Measurements from ENCODE around the gene ISG15. TPM values are rescaled to one million over a fixed set of nuclear protein-coding genes. Genes with fewer than 3 reads are reported as not detected.
"Not testable (repeated sequence)": the region's sequence is repeated elsewhere in the genome, so short reads cannot be mapped to it uniquely, and the experiment has no call there.

Gene ISG15
- total RNA-seq, 1 experiment from 2014 or later = 63.1 TPM

DNA sequence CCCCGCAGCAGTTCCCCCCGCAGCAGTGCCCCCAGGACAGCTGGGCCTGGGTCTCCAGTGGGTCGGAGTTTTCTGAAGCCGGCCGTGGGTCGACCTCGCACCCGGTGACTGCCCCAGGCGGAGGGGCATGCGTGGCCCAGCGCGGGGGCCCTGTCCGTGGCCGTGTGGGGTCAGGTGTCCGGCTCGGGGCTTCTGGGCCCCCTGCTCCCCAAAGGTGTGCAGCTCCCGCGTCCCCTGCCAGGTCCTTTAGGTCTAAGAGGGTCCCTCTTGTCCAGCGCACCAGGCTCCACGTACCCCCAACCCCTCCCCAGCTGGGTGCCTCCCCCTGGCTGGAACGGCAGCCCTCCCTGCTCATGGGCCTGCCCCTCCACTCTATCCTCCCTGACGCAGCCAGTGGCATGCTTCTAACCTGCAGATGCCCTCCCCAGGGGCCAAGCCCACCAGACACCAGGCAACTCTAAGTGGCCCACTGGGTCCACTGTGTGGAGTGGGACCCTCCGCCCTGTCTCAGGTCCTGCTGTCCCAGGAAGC is 7.5 kb upstream of the ISG15 start:
- Mint-ChIP-seq H3K9me3 (ENCODE audit: unreplicated experiment) (no peaks in the 10 kb centered on the region), H3K27ac (ENCODE audit: unreplicated experiment) (peak overlapping the region; percentile 99), H3K27me3 (ENCODE audit: insufficient read depth, unreplicated experiment) (no peaks in the 10 kb centered on the region), H3K4me1 (ENCODE audit: low read depth, unreplicated experiment) (peaks cover 21% of the 10 kb centered on the region), H3K36me3 (ENCODE audit: insufficient read depth, unreplicated experiment) (peaks cover 53% of the 10 kb centered on the region), H3K4me3 (ENCODE audit: unreplicated experiment) (peak overlapping the region; percentile 61)
- TSS peak; percentile 30 for BruUV-seq (replicated peaks)
- CTCF ChIA-PET = interaction anchor here (1.0 to 1.8 kb wide), 4 partner anchors 14 to 53 kb away, joined by 3 to 10 read pairs (median 5); partner anchors contain the start of gene AGRN
- POLR2A ChIA-PET = interaction anchor here (0.5 to 1.3 kb wide), 4 partner anchors 13 to 30 kb away, joined by 3 to 7 read pairs (median 3); no protein-coding TSS in a partner anchor
- no peaks in the 10 kb centered on the region for H3K27me3 ChIP-seq (replicated peaks; ENCODE audit: control insufficient read depth, insufficient read depth, low read length)
- no peaks in the 10 kb centered on the region for H3K9me3 ChIP-seq
- DNase-seq = peak in 1 of 2 experiments; percentile 17
- TF ChIP-seq, protein P1, sequence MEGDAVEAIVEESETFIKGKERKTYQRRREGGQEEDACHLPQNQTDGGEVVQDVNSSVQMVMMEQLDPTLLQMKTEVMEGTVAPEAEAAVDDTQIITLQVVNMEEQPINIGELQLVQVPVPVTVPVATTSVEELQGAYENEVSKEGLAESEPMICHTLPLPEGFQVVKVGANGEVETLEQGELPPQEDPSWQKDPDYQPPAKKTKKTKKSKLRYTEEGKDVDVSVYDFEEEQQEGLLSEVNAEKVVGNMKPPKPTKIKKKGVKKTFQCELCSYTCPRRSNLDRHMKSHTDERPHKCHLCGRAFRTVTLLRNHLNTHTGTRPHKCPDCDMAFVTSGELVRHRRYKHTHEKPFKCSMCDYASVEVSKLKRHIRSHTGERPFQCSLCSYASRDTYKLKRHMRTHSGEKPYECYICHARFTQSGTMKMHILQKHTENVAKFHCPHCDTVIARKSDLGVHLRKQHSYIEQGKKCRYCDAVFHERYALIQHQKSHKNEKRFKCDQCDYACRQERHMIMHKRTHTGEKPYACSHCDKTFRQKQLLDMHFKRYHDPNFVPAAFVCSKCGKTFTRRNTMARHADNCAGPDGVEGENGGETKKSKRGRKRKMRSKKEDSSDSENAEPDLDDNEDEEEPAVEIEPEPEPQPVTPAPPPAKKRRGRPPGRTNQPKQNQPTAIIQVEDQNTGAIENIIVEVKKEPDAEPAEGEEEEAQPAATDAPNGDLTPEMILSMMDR (IDR thresholded peaks at IDR 0.05; ENCODE audit: insufficient read depth in 1 of 2, low read depth in 1 of 2, low read length in 1 of 2, severe bottlenecking in 1 of 2, unreplicated experiment in 1 of 2) = no peak
- peak overlapping the region; percentile 26 for H3K4me3 ChIP-seq (ENCODE audit: low read depth, low read length)
- intact Hi-C loops (cut with micrococcal nuclease; ENCODE audit: unreplicated experiment) = no loop called here
- peaks cover 47% of the 10 kb centered on the region for H3K4me1 ChIP-seq
- no peaks in the 10 kb centered on the region for H3K36me3 ChIP-seq (ENCODE audit: control insufficient read depth, insufficient read depth, low read length)

DNA sequence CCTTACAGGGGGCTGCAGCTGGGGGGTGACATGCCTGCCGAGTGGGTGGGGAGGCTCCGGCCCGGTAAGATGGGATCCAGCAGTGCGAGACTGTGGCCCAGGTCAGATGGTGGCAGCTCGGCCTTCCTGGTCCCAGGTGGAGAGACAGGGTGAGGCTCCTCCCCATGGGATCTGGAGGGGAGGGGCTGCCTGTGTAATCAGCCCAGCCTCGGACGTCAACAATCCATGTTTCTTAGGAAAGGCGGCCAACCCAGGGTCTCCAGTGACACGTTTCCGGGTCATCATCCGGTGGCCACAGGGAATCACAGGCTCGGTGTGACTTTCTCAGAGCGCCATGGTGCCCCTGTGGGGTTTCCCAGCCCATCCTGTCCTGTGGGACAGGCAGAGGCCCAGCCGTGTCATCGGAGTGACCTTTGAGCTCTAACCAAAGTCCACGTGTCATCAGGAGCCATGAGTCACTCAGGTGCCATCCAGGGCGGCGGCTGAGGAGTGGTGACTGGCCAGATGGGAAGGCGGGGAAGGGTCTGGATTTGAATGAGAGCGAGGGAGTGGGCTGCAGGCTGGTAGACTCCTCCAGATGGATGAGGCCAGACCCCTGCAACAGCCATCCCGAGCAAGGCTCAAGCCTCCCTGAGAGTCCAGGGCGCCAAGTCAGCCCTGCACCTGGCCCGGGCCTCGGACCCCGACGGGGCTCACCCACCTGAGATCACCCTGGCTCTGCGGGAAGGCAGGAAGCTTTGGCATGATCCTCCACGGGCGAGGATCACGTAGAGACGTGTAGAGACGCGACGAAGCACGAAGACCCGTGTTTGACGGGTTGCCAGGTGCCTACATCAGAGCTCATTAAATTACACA is 6.8 kb upstream of the ISG15 start:
- Mint-ChIP-seq H3K9me3 (ENCODE audit: unreplicated experiment) (no peaks in the 10 kb centered on the region), H3K27me3 (ENCODE audit: insufficient read depth, unreplicated experiment) (no peaks in the 10 kb centered on the region), H3K27ac (ENCODE audit: unreplicated experiment) (peak overlapping the region; percentile 99), H3K4me3 (ENCODE audit: unreplicated experiment) (peak overlapping the region; percentile 61), H3K4me1 (ENCODE audit: low read depth, unreplicated experiment) (peaks cover 21% of the 10 kb centered on the region), H3K36me3 (ENCODE audit: insufficient read depth, unreplicated experiment) (peaks cover 46% of the 10 kb centered on the region)
- peak overlapping the region; percentile 26 for H3K4me3 ChIP-seq (ENCODE audit: low read depth, low read length)
- intact Hi-C loops (cut with micrococcal nuclease; ENCODE audit: unreplicated experiment) = no loop called here
- TSS peak; percentile 22 for BruUV-seq (replicated peaks)
- no peaks in the 10 kb centered on the region for H3K9me3 ChIP-seq
- peak; percentile 90 to 95 for DNase-seq
- no peaks in the 10 kb centered on the region for H3K36me3 ChIP-seq (ENCODE audit: control insufficient read depth, insufficient read depth, low read length)
- no peaks in the 10 kb centered on the region for H3K27me3 ChIP-seq (replicated peaks; ENCODE audit: control insufficient read depth, insufficient read depth, low read length)
- ChIA-PET CTCF (interaction anchor here (0.7 to 1.8 kb wide), 6 partner anchors 13 to 58 kb away, joined by 3 to 10 read pairs (median 4); partner anchors contain the start of gene AGRN), POLR2A (interaction anchor here (0.5 to 1.3 kb wide), 5 partner anchors 13 to 30 kb away, joined by 3 to 7 read pairs (median 3); partner anchors contain the start of gene AGRN)
- TF ChIP-seq, protein P1 (IDR thresholded peaks at IDR 0.05; ENCODE audit: insufficient read depth in 1 of 2, low read depth in 1 of 2, low read length in 1 of 2, severe bottlenecking in 1 of 2, unreplicated experiment in 1 of 2) = no peak
- H3K4me1 ChIP-seq = peaks cover 47% of the 10 kb centered on the region

DNA sequence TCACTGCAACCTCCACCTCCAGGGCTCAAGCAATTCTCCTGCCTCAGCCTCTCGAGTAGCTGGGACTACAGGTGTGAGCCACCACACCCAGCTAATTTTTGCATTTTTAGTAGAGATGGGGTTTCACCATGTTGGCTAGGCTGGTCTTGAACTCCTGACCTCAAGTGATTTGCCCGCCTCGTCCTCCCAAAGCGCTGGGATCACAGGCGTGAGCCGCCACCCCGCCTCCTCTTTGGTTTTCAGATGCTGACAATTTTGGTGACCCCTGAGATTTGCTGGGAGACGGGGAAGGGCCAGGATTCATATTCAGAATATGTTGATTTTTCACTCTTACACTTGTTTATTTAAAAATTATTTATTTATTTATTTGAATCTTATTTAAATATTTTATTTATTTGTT is 3.2 kb upstream of the ISG15 start:
- POLR2A ChIA-PET; CTCF ChIA-PET; intact Hi-C loops (cut with micrococcal nuclease; ENCODE audit: unreplicated experiment): not testable (repeated sequence)

More for the DNA sequence above, 3.2 kb upstream of the ISG15 start:
- Mint-ChIP-seq H3K4me1 (ENCODE audit: low read depth, unreplicated experiment) (peaks cover 13% of the 10 kb centered on the region), H3K36me3 (ENCODE audit: insufficient read depth, unreplicated experiment) (peaks cover 42% of the 10 kb centered on the region)
- not testable (repeated sequence) for H3K36me3 ChIP-seq (ENCODE audit: control insufficient read depth, insufficient read depth, low read length); H3K4me3 ChIP-seq (ENCODE audit: low read depth, low read length); BruUV-seq (replicated peaks); H3K4me3 Mint-ChIP-seq (ENCODE audit: unreplicated experiment); H3K27ac Mint-ChIP-seq (ENCODE audit: unreplicated experiment); H3K27me3 Mint-ChIP-seq (ENCODE audit: insufficient read depth, unreplicated experiment); H3K9me3 ChIP-seq; H3K27me3 ChIP-seq (replicated peaks; ENCODE audit: control insufficient read depth, insufficient read depth, low read length); H3K9me3 Mint-ChIP-seq (ENCODE audit: unreplicated experiment); DNase-seq
- peaks cover 23% of the 10 kb centered on the region for H3K4me1 ChIP-seq
